COLO829 (cell line): ENCODE data around the gene ARVCF.
"Not testable (repeated sequence)": the region's sequence is repeated elsewhere in the genome, so short reads cannot be mapped to it uniquely, and the experiment has no call there.

Experiments used
- DNase-seq: peaks from one replicate; pipeline ENCODE4 v3.0.0; 2012; ENCODE audit warnings: low spot score

Gene ARVCF

GRCh38 chr22:19933341-19934241 is 83.0 kb downstream of the ARVCF start:
- DNase-seq = no peak

DNA sequence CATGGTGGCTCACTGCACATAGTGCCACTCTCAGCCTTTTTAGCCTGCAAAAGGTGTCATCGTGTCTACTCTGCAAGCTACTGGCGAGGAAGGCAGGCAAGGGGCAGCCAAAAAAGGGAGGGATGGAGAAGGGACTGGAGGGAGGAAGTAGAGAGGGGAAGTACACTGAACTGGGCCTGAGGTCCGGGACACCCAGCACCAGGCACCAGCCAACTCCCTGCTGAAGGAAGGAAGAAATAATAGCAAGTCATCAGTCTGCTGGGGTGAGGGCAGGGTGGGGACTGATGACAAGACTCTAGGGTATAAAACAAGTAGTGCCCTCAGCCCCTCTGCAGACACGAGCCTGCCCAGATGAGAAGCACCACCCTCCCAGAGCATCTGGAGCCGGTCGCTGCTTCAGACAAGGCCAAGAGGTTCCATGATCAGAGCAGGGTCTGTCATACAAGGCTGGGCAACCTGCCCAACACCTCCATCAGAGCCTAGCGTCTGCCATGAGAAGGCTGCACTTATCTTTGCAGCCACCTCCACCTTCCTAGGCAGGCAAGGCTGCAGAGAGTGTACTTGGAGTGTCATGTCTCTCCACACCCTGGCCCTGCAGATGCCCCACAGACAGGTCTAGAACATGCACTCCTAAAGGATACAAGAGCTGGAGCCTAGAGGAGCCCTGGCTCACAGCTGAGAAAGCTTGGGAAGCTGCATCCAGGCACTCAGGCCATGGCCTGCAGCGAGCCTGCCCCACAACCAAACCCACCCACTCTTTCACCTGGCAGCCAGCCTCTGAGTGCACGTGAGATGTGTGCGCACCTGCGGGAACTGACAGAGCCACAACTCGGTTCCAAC is 84.0 kb downstream of the ARVCF start:
- no peak for DNase-seq

- no peak for DNase-seq
These were observed 85.1 kb downstream of the ARVCF start for GRCh38 chr22:19931514-19931913.

DNA sequence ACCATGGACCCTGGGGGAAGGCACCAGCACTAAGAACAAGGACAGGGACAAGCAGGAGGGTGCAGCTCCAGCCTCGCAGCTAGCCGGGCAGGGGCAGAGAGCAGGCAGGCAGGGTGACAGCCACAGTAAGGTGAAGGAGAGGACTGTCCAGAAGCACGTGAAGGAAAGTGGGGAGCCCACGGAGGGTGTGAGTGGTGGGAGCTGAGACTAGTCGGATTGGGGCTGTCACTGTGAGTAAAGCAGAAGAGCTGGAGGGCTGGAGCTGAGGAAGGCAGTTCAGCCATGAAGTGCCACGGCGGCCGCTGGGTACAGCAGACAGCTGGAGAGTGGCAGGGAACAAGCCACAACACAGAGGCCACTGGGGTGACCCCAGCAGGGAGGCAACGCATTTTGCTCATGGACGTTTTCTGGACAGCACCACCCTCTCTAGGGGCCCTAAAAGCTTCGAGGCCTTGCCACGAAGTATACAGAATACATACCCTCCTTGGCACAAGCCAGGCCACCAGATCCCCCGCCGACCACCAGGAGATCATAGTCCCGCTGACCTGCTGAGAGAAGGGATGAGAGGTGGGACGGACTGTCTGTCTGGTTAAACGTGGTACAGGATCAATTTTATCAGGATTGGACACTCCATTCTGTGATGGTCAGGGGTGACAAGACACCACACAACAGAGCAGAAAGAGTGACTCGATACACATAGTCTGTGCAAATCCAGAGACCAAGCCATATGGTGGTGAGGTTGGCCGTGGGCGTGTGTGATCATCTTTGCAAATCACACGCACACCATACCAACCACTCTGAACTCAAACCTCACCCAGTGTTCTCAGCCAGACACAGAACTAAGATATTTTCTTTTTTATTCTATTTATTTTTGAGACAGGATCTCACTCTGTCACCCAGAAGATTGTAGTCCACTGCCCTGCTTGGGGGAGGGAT is 85.8 kb downstream of the ARVCF start:
- no peak for DNase-seq

GRCh38 chr22:19929586-19930550 is 86.8 kb downstream of the ARVCF start:
- DNase-seq = no peak

DNA sequence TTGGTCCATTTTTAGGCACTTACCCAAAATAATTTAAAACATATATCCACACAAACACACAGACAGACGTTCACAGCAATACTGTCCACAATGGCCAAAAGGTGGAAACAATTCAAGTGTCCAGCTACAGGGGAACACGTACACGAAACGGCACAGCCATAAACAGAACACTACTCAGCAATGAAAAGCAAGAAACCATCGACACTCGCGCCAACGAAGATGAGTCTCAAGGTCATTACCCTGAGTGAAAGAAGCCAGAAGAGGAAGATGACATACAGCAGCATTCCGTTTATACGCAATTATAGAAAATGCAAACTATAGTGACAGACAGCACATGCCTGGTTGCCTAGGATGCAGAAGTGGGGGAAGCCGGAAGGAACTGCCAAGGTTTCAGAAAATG is 88.4 kb downstream of the ARVCF start:
- no peak for DNase-seq

DNA sequence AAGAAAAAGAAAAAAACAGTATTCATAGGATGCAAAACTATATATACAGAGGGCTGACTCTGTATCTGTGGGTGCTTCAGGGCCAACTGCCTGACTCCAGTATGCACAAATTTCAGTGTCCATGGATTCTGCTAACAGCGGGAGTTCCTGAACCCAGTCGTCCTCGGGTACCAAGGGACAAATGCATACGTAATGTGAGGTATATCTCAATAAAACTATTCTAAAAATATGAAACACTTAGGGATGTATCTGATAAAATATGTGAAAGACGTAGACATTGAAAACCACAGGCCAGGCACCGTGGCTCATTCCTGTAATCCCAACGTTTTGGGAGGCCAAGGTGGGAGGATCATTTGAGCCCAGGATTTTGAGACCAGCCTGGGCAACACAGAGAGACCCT is 88.9 kb downstream of the ARVCF start:
- no peak for DNase-seq

GRCh38 chr22:19926028-19926427 is 90.6 kb downstream of the ARVCF start:
- not testable (repeated sequence) for DNase-seq

DNA sequence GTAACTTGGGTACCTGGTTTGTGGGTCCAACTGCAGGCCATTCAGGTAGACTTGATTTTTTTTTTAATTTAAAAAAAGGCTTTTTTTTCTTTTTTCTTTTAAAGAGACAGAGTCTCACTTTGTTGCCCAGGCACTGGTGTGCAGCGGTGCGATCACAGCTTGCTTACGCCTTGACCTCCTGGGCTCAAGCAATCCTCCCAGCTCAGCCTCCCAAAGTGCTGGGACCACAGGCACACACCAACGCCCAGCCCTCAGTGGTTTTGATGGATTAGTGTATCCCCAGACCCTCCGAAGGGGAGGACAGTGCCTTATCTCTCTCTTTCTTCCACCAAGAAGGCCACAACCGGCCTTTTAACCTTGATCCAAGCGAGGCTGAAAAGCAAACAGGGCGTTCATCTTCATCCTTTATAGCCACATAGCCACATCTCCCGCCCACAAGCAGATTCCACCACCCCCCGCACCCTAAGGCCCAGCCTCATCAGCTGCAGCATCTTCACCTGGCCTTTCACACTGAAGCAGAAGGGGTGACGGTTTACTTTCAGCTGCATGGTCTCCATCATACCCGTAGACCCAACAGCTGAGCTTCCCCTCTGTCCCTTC is 92.6 kb downstream of the ARVCF start:
- no peak for DNase-seq

- DNase-seq = no peak
These were observed 95.0 kb downstream of the ARVCF start for GRCh38 chr22:19921544-19922081.
